Stimulated activated CD4-positive, alpha-beta T cell treated with anti-CD3 and anti-CD28 coated beads, Interleukin-2, amount 100 ng/mL, for 48 hours (primary cell): ENCODE measurements around the gene ZNF107.

Source experiments
- DNase-seq, 2 donors: peaks; one replicate each; pipeline ENCODE4 v3.0.0-alpha.2; 2020

Gene ZNF107

DNA sequence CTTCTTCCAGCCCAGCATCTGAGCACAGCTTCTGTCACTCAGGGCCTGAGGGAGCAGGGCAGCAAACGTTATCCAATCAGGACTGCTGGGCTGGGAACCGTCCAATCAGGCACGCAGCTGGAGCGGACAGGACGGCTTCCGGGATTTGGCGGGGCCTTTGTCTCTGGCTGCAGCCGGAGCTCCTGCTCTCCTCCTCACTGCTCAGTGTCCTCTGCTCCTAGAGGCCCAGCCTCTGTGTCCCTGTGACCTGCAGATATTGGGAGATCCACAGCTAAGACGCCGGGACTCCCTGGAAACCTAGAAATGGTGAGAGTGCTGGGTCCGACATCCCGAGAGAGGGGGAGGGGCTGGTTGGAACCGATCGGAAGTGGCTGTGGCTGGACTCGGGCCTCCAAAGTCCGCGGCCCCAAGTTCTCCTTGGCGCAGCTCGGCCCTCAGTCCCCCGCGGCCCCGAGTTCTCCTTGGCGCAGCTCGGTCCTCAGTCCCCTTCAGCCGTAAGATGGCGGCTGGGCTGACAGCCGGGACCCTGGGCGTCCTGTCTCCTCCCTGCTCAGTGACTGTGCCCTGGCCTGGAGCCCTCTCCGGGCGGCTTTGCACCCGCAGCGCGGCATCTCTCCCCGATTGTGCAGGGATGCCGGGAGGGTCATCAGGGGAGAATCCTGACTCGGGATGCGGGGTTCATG, at the start of gene ZNF107:
TSS of gene ZNF107 (plus strand) at position 154 of the 683 bp plus-strand sequence. CDS start at position 304, 150 bp downstream.
- peak; percentile 64 to 69 for DNase-seq

DNA sequence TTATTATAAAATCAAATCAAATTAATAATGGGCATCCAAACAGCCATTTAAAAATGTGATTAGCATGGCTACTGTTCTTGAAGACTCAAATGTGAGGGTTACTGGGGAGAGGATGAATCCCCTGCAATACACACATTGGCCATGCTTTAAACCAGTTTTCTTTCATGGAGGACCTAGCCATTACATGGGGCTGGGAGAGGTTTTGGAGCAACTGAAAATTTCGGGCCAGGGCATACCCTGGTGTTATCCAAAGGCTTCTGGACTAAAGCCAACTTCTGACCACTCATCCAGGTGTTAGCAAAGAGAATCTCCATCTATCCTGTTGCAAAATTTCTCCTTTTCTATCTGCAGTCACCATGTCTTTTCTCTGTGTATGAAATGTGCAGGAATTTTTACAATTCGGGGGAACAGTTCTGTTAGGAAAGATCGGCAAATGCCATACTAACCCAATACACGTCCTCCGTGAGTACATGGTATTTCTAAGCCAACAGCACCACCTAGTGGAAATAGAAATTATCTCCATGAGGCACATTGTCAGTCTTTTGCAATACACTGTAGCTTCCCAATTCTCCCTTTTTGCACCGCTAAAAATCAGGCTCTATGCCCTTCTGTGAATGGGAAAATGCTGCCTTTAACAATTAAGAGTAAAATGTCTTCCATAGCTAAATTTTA, 47.0 kb upstream of the ZNF107 start:
- DNase-seq, result peak; percentile 3 to 26

DNA sequence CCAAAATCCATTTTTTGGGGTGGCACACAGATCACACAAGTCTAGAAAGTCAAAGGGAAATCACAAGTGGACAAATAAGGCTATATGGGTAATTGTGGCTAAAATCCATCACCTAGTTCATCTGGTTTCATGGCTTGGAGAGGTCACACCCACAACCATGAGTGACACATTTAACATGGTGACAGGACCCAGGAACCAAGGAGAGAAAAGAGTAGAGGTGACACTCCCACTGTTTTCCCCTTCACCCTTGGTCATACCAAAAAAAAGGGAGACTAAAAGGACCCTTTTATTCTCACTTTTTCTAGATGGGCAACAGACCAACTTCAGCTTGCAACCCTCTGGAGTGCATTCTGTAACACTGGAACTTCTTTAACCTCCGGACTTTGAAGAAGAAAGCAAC, 46.2 kb upstream of the ZNF107 start:
- DNase-seq, result no peak

DNA sequence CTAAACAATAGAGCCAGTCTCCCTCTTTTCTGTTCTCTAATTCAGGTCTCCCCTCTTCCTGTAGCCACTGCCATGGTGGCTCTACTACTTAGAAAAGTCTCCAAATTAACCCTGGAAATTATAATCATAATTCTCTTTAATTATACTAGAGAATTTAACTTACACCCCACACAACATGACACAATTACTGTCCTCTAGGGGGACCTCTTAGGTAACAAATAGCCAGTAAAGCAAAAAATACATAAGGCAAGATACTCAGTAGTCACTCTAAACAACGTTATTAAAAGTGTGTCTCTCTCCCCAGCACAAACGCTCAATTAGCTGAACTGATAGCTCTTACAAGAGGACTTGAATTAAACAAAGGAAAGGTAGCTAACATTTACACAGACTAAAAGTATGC, 44.3 kb upstream of the ZNF107 start:
- DNase-seq, result no peak

DNA sequence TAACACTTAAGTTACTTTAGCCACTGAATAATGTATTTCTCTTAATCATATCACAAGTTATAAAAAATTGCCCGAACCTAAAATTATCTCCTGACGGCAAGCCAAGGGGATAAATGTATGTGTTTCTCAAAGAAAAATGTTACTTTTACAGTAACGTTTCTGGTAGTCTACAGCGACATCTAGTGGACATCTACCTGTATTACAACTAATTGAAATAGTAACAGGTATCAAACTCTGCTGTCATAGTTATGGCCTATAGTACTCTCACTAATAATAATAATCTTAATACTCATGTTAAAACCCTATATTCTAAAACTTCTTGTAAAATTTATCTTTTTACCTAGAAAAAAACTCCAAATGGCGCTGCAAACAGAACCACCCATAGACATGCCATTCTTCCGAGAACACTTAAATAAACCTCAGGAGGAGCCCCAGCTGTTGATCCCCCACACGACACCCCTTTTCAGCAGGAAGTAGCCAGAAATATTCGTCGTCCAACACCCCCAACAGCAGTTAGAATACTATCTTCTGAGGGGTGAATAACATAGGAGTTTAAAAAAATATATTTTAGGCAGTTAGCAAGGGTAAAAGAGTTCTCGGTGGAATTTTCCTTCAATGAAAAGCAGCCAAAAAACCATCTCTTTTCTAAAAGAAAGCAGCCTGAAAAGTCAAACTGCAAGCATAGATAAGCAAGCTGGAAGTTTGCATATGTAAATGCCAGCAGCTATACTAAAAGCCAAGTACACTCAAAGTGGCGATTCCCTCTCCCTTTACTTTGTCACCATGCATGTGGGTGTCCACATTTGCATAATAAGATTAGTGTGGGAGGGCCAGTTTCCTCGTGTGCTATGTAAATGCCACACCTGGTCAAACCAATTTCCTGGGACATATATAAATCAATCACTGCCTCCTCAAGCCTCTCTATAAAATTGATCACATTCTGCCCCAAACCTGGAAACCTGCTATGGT, 40.5 kb upstream of the ZNF107 start:
- DNase-seq, result no peak

DNA sequence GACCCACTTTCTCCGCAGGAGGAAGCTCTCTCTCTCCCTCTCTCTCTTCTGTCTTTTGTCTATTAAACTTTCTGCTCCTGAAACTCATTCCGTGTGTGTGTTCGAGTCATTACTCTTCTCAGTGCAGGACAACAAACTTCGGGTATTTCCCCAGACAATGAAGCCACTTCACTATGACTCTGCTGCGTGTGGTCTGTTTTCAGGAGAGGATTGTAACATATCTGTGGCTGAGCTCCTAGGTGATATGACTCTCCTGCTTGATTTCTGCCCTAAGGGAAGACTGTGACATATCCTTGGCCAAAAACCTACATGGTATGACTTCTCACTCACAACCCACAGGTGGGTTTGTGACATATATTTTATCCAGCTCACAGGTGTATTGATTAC, 39.9 kb upstream of the ZNF107 start:
- no peak for DNase-seq

DNA sequence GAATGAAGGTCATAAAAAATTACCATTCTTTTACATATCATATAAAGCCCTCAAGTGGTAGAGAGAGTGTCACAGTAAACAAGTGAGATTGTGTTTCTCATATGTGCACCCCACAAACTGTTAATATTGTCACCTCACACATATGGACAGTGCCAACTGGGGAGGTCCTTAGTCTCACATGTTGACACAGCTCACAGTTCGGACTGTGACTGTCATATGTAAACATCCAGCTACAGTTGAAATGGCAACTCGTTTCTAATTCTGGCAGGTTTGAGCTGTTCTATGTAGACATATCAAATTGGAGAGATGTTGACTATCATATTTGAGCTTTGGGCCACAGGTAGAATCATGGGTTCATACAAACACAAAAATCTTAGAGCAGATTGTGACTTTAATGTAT, 39.4 kb upstream of the ZNF107 start:
- no peak for DNase-seq

DNA sequence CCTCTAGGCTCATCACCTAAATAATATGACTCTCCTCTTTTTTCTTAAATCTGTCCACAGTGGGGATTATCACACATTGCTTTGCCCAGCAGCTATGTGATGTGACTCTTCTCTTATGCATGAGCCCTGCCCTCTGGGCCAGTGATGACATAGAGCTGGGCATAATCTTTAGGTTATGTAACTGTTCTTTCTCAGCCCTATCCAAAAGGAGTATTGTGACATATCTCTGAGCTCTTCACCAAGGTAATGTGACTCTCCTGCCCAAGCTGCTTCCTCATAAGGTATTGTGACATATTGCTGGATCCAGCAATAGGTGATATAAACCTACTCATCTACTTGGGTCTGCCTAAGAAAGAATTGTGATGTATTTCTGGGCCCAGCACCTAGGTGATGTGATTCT, 37.7 kb upstream of the ZNF107 start:
- DNase-seq, result no peak

DNA sequence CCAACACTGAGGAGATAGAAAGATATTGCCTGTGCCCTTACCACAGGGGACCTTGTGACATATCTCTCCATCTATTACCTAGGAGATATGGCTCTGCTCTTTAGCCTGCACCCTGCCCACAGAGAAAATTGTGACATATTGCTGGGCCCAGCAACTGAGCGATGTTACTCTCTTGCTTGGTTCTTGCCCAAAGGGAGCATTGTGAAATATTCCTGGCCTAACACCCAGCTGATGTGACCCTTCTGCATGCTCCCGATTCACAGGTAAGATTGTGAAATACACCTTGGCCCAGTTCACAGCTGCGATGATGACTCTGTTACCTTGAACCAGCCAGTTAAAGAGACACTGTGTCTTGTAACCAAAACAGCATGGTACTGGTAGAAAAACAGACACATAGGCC, 37.2 kb upstream of the ZNF107 start:
- DNase-seq, result no peak

DNA sequence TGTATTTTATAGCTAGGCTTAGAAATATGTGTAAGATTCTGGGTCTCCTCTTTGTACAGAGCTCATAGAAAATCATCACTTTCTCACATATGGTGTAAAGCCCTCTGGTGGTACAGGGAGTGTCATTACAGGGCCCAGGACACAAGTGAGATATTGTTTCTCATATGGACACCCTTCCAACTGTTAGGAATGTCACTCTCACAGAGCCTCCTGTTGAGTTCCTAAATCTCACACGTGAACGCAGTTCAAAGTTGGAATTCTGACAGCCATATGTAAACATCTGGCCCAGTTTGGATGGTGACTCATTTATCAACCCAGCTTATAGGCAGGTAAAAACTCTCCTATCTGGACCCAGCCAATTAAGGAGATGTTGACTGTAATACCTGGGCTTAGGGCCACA, 35.4 kb upstream of the ZNF107 start:
- DNase-seq, result no peak

DNA sequence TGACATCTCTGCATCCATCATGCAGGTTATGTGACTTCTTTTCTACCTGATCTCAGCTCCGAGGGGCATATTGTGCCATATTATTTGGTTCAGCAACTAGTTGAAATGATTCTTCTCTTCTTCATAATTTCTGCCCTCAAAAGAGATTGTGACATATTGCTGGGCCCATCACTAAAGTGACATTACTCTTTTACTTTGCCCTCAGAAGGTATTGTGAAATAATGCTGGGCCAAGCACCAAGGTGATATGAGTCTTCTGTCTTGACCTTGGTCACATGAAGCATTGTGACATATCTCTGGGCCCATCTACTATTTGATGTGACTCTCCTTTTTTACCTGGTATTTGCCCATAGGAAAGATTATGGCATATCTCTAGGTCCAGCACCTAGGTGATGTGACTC, 33.9 kb upstream of the ZNF107 start:
- no peak for DNase-seq

DNA sequence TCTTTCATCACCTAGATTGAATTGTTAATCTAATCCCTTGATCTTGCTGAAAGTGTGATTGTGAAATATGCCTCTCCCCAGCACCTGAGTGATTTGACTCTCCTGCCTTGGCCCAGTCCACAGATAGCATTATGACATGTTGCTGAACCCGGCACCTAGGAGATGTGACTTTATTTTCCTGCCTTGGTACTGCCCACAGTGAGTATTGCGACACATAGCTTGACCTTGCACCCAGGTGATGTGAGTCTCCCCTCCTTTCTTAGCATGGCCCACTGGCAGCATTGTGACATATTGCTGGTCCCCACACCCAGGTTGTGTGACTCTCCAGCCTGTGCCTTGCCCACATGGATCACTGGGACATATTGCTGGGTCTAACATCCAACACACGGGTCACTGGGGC, 32.5 kb upstream of the ZNF107 start:
- no peak for DNase-seq

DNA sequence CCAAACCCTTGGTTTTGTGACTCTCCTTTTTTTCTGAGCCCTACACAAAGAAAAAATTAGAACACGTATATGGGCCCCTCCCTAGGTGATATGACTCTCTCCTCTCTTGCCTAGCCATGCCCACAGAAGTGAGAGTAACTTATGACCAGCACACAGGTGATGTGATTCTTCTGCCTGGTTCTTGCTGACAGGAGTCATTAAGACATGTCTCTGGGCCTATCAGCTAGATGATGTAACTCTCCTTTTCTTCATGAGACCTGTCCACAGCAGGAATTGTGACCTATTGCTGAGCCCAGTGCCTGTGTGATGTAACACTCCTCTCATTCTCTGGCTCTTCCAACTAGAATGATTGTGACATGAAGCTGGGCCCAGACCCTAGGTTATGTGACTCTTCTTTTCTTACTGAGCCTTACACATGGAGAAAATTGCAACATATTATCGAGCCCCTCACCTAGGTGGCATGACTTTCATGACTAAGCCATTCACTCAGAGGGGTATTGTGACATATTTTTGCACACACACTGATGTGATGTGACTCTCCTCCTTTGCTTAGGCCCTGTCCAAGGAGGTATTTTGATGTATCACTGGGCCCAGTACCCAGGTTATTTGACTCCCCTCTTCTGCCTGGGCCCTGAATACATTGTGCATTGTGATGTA, 31.4 kb upstream of the ZNF107 start:
- DNase-seq, result no peak

DNA sequence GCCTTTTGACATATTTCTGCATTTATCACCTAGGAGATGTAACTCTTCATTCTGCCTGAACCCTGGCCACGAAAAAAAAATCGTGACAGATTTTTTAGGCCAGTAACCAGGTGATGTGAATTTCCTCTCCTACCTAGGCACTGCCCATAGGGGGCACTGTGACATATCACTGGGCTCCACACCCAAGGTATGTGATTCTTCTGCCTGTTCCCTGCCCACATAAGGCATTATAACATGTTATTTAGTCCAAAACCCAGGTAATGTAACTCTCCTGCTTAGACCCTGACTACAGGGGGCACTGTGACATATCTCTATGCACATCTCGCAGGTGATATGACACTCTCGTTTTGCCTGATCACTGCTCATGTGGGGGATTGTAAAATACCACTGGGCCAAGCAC, 29.5 kb upstream of the ZNF107 start:
- peak in 1 of 2 donors; percentile 10 for DNase-seq

DNA sequence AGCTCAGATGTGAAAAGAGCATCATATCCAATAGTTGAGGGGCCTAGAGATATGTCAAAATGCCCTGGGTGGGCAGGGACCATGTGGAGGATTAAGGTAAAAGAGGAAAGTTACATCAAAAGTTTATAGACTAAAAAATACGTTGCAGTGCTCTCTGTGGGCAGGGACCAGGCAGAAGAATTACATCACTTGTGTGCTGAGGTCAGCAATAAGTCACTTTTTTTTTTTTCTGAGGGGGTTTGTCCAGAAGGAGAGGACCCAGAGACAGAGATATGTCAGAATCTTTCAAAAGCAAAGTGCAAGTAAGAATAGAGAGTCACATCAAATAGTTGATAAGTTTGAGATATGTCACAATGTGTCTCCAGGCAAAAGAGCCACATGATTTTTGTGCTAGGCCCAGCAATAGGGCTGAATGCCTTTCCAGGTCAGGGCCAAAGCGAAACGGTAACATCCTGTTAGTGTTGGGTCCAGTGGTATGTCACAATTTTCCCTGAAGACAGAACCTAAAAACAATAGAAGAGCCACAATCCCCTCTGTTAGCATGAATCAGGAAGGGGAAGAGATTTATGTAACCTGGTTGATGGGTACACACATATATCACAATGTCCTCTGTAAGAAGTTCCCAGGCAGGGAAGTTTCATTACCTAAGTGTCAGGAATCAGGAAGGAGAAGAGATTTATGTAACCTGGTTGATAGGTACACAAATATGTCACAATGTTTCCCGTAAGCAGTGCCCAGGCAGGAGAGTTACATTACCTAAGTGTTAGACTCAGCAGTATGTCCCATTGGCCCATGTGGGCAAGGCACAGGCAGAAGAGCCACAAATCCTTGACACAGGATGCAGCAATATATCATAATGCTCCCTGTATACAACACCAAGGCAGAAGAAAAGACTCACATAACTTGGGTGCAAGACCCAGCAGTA, 28.1 kb upstream of the ZNF107 start:
- DNase-seq, result no peak

DNA sequence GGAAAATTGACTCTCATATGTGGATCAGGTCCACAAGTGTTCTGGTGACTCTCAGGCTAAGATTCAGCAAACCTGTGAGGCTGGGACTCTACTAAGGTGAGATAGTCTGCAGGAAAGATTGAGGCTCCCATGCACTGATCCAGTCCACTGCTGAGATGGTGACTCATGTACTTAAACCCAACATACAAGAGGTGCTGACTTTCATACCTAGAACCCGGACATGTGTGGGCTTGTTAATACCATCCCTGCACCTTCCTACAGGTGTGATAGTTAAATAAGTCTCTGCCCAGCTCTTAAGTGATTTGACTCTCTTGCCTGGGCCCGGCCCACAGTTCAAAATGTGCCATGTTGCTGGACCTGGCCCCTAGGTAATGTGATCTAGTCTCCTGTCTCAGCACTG, 27.1 kb upstream of the ZNF107 start:
- DNase-seq, result no peak

DNA sequence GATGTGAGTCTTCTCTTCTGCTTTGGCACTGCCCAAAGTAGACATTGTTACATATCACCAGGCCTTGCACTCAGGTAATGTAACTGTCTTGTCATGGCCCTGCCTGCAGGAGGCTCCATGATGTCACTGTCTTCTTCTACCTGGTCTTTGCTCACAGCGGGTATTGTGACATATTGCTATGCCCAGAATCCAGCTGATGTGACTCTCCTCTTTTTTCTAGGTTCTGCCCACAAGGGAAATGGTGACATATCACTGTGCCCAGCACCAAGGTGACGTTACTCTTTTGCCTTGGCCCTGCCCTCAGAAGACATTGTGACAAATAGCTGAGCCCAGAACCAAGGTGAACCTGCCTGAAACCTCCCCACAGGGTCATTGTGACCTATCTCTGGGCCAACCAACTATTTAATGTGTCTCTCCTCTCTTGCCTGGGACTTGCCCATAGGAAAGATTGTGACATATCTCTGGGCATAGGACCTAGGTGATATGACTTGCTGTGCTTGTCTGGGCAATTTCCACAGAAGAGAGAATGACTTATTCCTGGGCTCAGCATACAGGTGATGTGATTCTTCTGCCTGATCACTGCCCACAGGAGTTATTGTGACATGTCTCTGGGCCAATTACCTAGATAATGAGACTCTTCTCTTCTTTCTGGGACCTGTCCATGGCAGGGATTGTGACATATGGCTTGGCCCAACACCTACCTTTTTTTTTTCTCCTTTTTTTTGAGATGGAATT, 26.5 kb upstream of the ZNF107 start:
- no peak for DNase-seq

DNA sequence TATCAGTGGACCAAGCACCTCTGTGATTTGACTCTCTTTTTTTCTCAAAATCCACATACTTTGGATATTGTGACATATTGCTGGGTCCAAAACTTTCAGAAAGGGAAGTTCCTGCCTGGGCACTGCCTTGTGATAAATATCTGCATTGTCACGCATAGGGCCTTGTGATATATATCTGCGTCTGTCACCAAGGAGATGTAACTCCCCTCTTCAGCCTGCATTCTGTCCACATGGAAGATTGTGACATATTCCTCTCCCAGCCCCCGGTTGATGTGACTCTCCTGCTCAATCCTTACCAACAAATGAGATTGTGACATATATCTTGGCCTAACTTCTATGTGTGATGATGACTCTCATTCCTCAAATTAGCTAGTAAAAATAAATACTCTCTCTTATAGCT, 25.4 kb upstream of the ZNF107 start:
- no peak for DNase-seq

DNA sequence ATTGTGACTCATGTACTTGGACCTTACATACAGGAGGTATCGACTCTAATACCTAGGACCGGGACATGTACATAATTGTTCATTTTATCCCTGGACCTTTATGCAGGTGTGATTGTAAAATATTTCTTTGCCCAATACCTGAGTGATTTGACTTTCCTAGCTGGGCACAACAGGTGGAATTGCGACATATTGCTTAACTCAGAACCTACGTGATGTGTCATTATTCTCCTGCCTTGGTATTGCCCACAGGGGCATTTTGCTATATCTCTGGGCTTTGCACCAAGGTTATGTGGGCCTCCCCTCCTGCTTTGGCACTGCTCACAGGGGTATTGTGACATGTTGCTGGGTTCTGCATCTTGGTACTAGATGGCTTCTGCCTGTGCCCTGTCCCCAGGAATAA, 23.9 kb upstream of the ZNF107 start:
- no peak for DNase-seq

DNA sequence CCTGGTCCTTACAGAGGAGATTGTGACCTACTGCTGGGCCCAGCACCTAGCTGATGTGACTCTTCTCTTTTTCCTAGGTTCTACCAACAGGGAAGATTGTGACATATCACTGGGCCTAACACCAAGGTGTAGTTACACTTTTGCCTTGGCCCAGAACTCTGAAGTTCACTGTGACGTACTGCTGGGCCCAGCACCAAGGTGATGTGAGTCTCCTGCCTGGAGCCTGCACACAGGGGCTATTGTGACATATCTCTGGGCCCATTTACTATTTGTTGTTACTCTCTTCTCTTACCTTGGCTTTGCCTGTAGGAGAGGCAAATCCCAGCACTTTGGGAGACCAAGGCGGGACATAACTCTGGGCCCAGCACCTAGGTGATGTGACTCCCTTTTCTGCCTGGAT, 23.1 kb upstream of the ZNF107 start:
- DNase-seq, result no peak

DNA sequence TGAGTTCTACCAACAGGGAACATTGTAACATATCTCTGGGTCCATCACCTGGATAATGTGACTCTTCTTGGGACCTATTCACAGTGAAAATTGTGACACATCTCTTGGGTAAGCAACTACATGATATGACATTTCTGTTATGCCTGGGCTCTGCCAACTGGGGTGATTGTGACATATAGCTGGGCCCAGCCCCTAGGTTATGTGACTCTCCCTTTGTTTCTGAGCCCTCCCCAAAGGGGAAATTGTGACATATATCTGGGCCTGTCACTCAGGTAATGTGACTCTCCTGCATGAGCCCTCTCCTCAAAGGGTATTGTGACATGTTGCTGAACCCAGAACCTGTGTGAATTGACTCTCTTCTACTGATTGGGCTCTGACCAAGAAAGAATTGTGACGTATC, 22.4 kb upstream of the ZNF107 start:
- DNase-seq, result no peak
